ENCODE results near the gene AKR1C3. TPM values are rescaled to one million over a fixed set of nuclear protein-coding genes. Genes with fewer than 3 reads are reported as not detected.
"Not testable (repeated sequence)": the region's sequence is repeated elsewhere in the genome, so short reads cannot be mapped to it uniquely, and the experiment has no call there.

AKR1C3 gene
- total RNA-seq, result 10 to 100 TPM; 31.5 to 55.8 (median 43.1) TPM

GRCh38 chr10:5094265-5095205, at the start of gene AKR1C3:
Gene AKR1C3 (plus strand): TSS chr10:5094414. CDS start chr10:5094445, 31 bp downstream.
- H3K36me3 ChIP-seq, result peaks cover 0 to 7% (median 0%) of the 10 kb centered on the region in 3 donors
- peaks cover 0 to 6% (median 0%) of the 10 kb centered on the region in 4 donors for H3K4me1 ChIP-seq
- no peak for DNase-seq (ENCODE audit: low spot score in 2 of 2)
- peak; percentile 34 to 87 (median 59) for TF ChIP-seq CTCF (IDR thresholded peaks at IDR 0.05)
- TF ChIP-seq EP300 (IDR thresholded peaks at IDR 0.05), result peak in 1 of 2 donors; percentile 48
- no peak for TF ChIP-seq POLR2A (IDR thresholded peaks at IDR 0.05)
- H3K27ac ChIP-seq, result peak within 1 kb of the TSS in 3 of 4 donors; percentile 21 to 78 (median 57)
- H3K4me3 ChIP-seq, result peak within 1 kb of the TSS; percentile 25 to 54 (median 35)
- 34 to 43% methylated on average over 9 of the region's 9 CpGs for WGBS, 2 donors
- no peaks in the 10 kb centered on the region for H3K27me3 ChIP-seq
- no peaks in the 10 kb centered on the region for H3K9me3 ChIP-seq

GRCh38 chr10:5045095-5045494, 49.1 kb upstream of the AKR1C3 start:
- DNase-seq (ENCODE audit: low spot score in 2 of 2), result no peak
- H3K27ac ChIP-seq, result no peak overlapping the region
- 90 to 95% methylated on average over 9 of the region's 9 CpGs for WGBS, 2 donors
- H3K4me3 ChIP-seq, result no peak overlapping the region
- H3K9me3 ChIP-seq, result no peaks in the 10 kb centered on the region
- H3K4me1 ChIP-seq, result peaks cover 0 to 13% (median 0%) of the 10 kb centered on the region in 4 donors
- TF ChIP-seq EP300 (IDR thresholded peaks at IDR 0.05) (no peak), POLR2A (IDR thresholded peaks at IDR 0.05) (no peak), CTCF (IDR thresholded peaks at IDR 0.05) (no peak)
- H3K27me3 ChIP-seq, result no peaks in the 10 kb centered on the region
- no peaks in the 10 kb centered on the region for H3K36me3 ChIP-seq

DNA sequence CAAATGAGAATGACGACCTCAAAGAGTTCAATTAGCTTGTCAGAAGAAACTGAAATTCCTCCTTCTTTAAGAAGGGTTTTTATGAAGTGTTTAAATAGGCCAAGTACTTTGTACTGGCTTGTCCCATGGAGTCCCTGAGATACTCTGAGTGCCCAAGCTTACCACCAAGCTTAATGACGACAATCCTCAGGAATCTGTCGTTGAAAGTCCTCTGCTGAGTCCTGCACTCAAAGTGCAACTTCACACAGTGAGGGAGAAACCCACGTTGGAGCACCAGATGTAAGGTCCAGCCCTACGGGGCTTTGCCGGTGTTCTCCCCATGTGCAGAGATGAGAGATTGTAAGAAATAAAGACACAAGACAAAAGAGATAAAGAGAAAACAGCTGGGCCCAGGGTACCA, 47.8 kb upstream of the AKR1C3 start:
- Histone ChIP-seq H3K9me3 (no peaks in the 10 kb centered on the region), H3K36me3 (no peaks in the 10 kb centered on the region), H3K27me3 (no peaks in the 10 kb centered on the region), H3K4me1 (peaks cover 0 to 13% (median 0%) of the 10 kb centered on the region in 4 donors), H3K4me3 (no peak overlapping the region), H3K27ac (no peak overlapping the region)
- WGBS, 2 donors, result 91 to 93% methylated on average over 6 of the region's 6 CpGs
- DNase-seq (ENCODE audit: low spot score in 2 of 2), result no peak
- TF ChIP-seq CTCF (IDR thresholded peaks at IDR 0.05) (no peak), EP300 (IDR thresholded peaks at IDR 0.05) (no peak), POLR2A (IDR thresholded peaks at IDR 0.05) (no peak)

DNA sequence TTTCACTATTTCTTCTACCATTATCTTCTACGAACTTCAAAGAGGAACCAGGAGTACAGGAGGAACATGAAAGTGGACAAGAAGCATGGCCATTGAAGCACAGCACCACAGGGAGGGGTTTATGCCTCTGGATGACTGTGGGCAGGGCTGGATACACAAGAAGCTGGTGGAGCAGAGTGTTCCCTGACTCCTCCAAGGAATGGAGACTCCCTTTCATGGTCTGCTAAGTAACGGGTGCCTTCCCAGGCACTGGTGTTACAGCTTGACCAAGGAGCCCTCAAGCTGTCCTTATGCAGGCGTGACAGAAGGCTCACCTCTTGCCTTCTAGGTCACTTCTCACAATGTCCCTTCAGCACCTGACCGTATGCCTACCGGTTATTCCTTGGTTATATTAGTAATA, 47.2 kb upstream of the AKR1C3 start:
- not testable (repeated sequence) for H3K27ac ChIP-seq; H3K9me3 ChIP-seq; H3K4me3 ChIP-seq; DNase-seq (ENCODE audit: low spot score in 2 of 2); H3K36me3 ChIP-seq; H3K27me3 ChIP-seq
- peaks cover 0 to 12% (median 0%) of the 10 kb centered on the region in 4 donors for H3K4me1 ChIP-seq
- WGBS, 2 donors, result 84 to 90% methylated on average over 5 of the region's 5 CpGs

- WGBS, 2 donors, result 64 to 74% methylated on average over 1 of the region's 1 CpG
- Histone ChIP-seq H3K4me1 (peaks cover 0 to 9% (median 0%) of the 10 kb centered on the region in 4 donors), H3K27me3 (no peaks in the 10 kb centered on the region), H3K9me3 (no peaks in the 10 kb centered on the region), H3K4me3 (no peak overlapping the region), H3K27ac (no peak overlapping the region), H3K36me3 (no peaks in the 10 kb centered on the region)
- TF ChIP-seq POLR2A (IDR thresholded peaks at IDR 0.05) (no peak), EP300 (IDR thresholded peaks at IDR 0.05) (no peak), CTCF (IDR thresholded peaks at IDR 0.05) (no peak)
- no peak for DNase-seq (ENCODE audit: low spot score in 2 of 2)
Measured at GRCh38 chr10:5047912-5048628, 46.1 kb upstream of the AKR1C3 start.

DNA sequence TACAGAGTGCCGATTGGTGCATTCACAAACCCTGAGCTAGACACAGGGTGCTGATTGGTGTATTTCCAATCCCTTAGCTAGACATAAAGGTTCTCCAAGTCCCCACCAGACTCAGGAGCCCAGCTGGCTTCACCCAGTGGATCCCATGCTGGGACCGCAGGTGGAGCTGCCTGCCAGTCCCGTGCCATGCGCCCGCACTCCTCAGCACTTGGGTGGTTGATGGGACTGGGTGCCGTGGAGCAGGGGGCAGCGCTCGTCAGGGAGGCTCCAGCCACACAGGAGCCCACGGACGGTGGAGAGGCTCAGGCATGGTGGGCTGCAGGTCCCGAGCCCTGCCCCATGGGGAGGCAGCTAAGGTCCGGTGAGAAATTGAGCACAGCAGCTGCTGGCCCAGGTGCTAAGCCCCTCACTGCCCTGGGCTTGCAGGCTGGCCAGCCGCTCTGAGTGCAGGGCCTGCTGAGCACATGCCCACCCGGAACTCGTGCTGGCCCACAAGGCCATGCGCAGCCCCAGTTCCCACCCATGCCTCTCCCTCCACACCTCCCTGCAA, 41.2 kb upstream of the AKR1C3 start:
- WGBS, 2 donors, result 98 to 100% methylated on average over 3 to 16 of the region's 16 CpGs
- DNase-seq (ENCODE audit: low spot score in 2 of 2); H3K27ac ChIP-seq; H3K36me3 ChIP-seq; H3K9me3 ChIP-seq; H3K4me1 ChIP-seq; H3K27me3 ChIP-seq; H3K4me3 ChIP-seq: not testable (repeated sequence)

DNA sequence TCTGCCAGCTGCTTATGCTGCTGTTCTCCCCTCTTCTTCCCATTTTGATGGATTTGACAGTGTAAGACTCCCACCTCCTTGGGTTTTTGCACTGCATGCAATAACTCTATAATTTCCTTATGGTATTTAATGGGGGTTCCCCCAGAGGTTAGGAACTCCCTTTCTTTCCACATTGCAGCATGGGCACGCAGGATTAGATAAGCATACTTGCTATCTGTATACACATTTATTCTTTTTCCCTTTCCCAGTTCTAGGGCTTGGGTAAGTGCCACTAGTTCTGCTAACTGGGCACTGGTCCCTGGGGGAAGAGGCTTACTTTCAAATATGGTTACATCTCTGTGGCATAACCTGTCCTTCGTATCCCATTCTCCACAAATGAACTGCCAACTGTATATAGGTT, 39.4 kb upstream of the AKR1C3 start:
- DNase-seq (ENCODE audit: low spot score in 2 of 2); H3K27me3 ChIP-seq; H3K36me3 ChIP-seq; H3K9me3 ChIP-seq; H3K4me1 ChIP-seq; H3K4me3 ChIP-seq; H3K27ac ChIP-seq: not testable (repeated sequence)
- 75 to 83% methylated on average over 2 of the region's 2 CpGs for WGBS, 2 donors

- H3K9me3 ChIP-seq; H3K27me3 ChIP-seq; H3K4me1 ChIP-seq; H3K36me3 ChIP-seq; H3K27ac ChIP-seq; H3K4me3 ChIP-seq; DNase-seq (ENCODE audit: low spot score in 2 of 2): not testable (repeated sequence)
- 82 to 83% methylated on average over 8 of the region's 8 CpGs for WGBS, 2 donors
Measured at GRCh38 chr10:5059267-5059666, 34.9 kb upstream of the AKR1C3 start.
